GM18511 (cell line): ENCODE data around the gene OLFML2A.

Experiments used
- ATAC-seq: cut with Tn5 transposase; IDR thresholded peaks from one replicate; pipeline ENCODE4 v1.9.1; 2021; ENCODE audit warnings: mild to moderate bottlenecking, moderate library complexity; ENCODE audit not compliant: unreplicated experiment

Gene OLFML2A

DNA sequence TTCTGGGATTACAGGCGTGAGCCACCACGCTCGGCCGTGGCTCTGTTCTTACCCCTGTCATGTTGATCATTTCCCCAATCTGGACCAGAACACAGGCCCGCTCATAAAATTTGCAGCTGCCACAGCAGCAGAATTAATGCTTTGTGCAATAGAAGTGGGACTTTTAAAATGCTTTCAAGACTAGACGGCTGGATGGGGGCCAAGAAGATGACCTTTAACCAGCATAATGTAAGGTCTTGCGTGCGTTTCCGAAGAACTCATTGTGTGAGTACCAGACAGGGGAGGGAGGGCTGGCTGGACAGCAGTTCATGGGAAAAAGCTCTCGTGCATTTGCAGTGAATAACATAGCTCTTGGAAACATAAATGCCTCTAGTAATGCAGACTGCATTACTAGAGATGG lies 72.9 kb downstream of the OLFML2A start:
- no peak for ATAC-seq

DNA sequence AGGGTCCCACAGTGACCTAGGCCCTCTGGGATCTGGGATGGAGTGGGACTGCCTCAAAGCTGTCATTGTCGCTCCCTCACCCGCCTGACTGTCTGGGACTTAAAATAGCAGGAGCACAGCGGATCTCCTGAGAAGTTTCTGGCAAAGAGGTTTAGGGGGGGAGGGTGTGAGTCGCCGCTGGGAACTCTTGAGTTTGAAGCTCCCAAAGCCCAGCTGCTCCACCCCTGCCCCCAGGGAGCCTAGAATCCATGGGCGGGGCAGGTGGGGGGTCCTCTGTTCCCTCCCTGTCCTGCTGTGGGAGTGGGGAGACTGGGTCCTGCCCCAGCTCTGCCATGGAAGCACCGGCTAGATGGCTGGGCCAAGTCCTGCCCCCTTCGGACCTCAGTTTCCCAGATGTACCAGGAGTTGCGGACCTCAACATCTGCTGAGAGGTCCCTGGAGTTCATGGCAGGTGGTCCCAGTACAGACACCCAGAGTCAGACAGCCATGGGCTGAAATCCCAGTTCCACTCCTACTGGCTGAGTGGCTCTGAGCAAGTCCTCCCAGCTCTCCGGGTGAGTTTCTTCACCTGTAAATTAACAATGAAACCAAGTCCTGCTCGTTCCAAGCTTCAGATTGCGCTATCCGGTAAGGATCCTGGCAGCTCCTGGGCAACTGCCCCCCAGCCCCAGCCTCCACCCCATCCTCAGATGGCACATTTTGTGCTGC lies 75.3 kb downstream of the OLFML2A start:
- ATAC-seq: no peak

DNA sequence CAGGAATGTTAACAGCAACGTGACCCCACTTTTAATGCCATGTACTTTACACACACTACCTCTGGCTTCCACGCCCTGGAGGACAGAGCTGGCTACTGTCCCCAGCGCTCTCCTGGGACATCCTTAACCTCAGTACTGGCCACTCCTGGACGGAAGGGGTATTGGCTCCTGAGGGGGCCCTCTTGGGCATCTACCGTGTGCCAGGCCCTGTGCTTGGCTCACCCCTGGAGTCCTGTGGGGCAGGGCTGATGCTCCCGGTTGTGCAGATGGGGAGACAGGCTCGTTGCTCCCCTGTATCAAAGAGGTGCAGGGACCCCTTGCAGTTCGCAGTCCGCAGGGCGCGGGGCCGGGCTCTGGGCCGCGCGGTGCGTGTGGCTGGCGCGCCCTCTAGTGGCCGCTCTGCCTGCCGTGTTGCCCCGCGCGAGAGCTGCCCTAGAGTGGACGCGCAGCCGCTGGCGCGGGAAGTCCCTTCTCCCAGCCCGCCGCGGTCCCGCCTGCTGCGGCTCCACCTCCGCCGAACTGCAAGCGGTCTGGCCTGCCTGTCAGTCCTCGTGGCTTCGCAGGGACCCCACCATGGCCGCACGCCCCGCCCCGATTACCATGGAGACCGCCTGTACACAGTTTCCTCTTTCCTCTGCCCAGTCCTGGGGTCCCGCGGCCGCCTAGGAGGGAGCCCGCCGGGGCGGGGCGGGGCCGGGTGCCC lies 76.0 kb downstream of the OLFML2A start, which contains the start of gene WDR38:
TSS of gene WDR38 (plus strand) at position 632 of the 703 bp plus-strand sequence. CDS start 72 bp downstream, outside the sequence.
- ATAC-seq: peak; percentile 76

DNA sequence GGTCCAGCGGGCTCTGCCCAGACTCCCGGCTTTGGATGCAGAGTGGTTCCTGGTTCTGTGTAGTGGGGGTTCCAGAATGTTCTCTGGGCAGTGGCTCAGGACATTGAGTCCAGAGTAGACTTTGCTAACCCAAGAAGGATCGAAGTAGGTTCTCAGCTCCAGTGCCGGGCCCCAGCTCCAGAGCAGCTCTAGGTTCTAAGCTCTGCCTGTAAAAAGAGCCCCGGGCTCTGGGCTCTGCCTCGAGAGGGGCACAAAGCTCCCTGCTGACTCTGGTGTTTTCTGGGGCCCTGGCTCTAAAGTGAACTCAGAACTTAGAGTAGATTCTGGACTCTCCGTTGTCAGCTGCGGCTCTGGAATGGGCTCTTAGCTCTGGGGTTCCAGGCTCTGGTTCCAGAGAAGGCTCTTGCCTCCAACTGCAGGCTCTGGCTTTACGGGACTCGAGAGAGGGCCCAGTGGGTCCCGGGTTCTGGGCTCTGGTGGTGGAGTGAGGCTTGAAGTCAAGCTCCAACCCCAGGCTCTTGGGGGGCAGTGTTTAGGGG lies 76.7 kb downstream of the OLFML2A start:
- ATAC-seq: no peak

DNA sequence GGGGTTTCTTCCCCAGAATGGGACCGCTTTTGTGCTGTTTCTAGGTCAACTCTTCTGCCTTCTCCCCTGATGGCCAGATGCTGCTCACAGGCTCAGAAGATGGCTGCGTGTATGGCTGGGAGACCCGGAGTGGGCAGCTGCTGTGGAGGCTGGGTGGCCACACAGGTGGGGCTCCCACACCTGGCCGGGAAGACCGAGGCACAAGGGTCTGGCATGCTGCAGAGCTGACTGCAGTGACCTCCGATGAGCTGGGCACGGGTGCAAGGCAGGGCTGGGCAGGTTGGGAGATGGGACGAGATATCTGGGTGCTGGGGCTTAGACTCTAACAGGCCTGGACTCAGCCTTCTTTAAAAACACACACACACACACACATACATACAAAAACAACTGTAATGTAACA lies 77.2 kb downstream of the OLFML2A start:
- no peak for ATAC-seq

DNA sequence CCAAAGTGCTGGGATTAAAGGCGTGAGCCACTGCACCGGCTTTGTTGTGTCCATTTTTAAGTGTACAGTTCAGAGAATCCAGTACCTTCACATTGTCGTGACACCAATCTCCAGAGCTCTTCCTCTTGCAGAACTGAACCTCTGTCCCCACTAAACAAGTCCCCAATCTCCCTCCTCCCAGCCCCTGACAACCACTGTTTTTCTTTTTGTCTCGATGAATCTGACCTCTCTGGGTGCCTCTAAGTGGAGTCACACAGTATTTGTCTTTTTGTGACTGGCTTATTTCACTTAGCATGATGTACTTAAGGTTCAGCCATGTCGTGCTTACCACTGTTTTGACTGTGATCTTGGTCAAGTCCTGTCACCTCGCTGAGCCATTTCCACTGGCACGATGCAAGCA lies 77.9 kb downstream of the OLFML2A start:
- ATAC-seq: no peak

DNA sequence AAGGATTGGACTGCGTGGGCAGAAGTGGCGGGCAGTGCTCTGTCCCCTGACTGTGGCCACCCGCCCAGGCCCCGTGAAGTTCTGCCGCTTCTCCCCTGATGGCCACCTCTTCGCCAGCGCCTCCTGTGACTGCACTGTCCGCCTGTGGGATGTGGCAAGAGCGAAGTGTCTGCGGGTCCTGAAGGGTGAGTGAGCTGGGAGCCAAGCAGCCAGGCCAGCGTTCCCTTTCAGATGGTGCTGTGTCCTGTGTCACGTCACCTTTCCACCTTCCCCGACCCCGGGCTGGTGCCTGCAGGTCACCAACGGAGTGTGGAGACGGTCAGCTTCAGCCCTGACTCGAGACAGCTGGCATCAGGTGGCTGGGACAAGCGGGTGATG lies 78.6 kb downstream of the OLFML2A start:
- no peak for ATAC-seq

DNA sequence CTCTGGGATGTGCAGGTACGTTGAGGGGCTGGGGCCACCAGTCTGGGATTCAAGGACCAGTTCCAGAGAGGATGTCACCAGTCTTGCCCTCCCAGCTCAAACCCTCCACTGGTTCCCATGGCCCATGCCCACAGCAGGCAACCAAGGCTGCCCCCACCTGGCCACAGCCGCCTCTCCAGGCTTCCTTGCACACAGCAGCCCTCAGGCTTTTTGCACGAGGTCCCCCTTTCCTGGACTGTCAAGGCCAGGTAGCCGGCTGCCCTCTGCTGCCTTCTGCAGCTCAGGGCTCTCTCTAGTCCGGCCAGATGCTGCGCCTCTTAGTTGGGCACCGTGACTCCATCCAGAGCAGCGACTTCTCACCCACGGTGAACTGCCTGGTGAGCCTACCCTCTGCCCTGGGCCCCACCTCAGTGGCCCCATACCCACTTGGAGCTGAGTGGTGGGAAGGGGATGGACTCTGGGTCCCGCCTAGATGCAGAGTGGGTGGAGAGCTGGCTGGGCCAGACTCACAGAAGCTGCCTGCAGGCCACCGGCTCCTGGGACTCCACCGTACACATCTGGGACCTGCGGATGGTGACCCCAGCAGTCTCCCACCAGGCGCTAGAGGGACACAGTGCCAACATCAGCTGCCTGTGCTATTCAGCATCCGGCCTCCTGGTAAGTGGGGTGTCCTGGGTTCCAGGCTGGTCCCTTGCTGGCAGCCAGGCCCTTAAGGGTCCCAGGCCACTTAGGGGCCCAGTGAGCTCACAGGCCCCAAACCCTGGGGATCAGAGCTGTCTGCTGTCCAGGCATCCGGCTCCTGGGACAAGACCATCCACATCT lies 79.2 kb downstream of the OLFML2A start:
- ATAC-seq: no peak

DNA sequence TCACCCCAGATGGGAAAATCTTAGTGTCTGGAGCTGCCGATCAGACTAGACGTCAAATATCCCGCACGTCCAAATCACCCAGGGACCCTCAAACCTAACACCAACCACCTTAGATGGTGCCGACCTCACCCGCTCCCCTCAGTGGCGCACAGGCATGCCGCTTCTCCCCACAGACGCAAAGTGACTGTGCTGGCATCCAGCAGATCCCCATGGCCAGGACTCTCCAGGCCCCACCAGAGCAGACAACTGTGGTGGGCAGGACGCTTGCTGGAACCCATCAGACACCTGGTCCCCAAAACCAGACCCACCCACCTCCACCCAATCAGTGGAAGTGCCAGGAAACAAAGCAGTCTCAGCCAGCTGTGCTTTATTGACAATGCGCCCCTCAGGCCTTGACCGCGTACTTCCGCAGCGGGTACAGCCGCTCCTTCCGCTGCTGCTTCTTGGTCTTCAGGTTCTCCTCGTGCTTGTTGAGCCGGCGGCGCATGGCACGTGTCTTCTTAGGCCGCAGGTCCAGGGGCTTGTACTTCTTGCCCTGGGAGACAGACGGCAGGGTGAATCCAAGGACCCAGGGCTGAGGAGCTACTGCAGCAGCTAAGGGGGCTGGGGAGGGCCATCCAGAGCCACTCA lies 80.7 kb downstream of the OLFML2A start:
- no peak for ATAC-seq

DNA sequence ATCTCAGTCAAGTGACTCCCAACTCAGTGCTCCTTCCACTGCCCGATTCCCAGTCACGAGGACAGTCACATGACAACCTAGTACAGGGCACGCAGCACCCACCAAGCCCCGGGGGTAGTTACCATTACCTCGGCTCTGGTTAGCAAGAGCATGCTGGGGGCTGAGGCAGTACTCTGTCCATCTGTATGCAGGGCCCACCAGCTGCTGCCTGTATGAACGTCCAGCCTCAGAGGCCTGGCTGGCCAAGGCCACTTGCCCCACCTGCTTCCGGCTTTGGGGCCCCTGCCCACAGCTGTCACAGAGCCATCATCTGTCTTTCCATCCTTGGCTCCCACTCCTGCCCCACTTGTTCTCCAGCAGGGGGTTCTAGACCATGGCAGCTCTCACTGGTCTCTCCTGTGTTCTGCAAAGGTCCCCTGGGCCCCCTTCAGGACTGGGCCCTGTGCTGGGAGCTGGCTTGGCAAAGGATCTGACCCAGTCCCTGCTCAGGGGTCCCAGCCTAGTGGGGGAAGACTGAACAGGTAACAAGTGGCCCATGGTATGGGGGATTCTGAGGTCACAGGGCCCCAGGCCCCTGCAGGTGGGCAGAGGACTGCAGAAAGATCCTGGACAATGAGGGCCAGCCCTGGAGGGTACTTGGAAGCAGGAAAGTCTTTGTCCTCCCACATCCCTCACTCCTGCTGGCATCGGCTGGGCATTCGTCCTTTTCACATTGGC lies 81.6 kb downstream of the OLFML2A start:
- ATAC-seq: no peak

DNA sequence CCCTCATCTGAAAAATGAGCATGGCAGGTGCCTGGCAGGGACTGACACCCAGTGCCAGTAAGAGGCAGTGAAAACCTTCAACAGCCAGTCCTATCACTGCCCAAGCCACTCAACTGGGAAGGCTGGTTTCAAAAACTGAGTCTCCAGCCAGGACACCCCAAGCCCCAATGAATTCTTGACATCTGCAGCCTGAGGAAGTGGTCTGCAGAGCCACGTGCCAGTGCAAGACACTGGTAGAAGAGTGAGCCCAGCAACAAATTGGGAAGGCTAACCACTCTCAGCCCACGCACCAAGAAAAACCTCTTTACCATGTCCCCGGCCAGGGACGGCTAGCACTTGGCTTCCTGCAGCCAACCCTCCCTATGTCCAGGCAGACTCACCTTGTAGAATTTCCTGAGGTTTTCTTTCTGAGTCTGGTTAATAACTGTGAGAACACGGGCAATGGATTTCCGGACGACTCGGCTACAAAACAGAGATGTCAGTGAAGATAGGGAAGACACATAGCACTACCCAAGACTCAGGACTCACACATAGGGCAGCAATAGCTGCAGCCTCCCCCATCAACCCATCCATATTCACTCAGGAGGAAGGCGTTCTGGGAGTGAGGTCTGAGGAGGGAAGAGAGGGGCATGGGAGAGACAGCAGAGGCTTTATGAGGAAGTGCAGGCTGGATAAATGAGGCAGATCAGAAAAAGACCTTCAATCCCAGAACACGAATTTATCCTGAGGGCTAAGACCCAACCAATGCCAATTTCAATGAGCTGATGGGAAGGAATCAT lies 83.1 kb downstream of the OLFML2A start:
- no peak for ATAC-seq

DNA sequence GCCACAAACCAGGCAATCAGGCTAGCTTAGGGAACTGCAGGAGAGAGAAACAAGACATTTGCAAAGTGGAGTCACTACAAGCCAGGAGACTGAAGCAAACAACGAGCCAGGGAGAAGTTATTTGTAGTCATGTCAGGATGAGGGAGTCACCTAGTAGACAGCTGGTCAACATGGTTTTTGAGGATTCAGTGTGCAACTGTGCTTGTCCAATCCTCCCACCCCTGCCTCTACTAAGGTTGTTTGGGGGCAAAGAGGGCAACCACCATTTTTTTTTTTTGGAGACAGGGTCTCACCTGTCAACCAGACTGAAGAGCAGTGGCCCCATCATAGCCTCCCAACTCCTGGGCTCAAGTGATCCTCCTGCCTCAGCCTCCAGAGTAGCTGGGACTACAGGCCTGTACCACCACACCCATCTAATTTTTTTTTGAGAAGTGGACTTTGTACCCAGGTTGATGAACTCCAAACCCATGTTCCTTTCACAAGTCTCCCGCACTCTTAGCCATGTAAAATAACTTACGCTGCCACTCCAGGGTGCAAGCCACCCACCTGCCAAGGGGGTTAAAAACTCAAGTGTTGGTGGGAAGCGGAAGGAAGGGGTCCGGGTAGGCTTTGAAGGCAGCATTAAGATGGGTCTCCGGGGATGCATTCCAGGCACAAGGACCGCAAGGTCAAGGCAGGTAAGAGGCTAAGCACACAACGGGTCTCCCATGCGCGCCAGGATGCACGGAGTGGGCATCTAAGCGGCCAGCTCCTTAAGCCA lies 83.8 kb downstream of the OLFML2A start:
- no peak for ATAC-seq

DNA sequence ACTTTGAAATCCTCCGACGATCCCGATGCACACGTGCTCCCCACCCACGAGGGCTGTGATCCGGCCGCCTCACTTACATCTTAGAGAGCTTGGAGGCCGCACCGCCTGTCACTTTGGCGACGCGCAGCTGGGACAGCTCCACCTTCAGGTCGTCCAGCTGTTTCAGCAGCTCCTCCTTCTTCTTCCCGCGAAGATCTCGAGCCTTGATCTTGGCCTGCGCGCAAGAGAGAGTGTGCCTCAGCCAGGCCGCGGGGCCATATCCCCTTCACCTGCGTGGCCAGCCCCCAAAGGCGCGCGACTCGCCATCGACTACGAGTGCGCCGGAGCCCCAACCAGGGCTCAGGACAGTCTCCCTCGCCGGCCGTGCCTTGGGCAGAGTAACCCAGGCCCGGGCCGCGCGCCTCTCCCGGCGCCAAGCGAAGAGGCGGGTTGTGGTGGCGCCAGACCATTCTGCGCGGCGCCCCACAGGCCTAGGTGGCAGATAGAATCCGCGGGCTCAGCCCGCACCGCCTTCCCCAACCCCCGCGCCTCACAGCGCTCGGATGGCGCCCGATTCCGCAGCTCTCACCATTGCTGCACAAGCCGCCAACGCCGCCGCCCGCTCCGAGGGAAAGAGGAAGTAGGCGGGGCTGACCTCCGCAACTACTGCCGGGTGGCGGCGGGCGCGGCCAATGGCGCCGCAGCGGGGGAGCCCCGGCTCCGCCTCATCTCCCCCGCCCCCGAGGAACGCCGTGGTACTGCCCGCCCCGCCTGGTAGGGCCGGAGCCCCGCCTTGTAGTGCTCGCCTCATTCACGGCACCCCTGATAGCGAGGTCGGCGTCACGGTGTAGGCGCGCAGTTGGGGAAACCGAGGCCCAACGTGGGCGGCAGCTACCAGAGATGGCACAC lies 84.7 kb downstream of the OLFML2A start, which contains the start of the genes ARPC5L and RPL35:
TSS of gene ARPC5L (plus strand) at position 789 of the 888 bp plus-strand sequence. CDS start 7,161 bp downstream, outside the sequence.
TSS of gene RPL35 (minus strand) at position 616 of the 888 bp plus-strand sequence. CDS start at position 571, 45 bp downstream.
- peak; percentile 91 for ATAC-seq

DNA sequence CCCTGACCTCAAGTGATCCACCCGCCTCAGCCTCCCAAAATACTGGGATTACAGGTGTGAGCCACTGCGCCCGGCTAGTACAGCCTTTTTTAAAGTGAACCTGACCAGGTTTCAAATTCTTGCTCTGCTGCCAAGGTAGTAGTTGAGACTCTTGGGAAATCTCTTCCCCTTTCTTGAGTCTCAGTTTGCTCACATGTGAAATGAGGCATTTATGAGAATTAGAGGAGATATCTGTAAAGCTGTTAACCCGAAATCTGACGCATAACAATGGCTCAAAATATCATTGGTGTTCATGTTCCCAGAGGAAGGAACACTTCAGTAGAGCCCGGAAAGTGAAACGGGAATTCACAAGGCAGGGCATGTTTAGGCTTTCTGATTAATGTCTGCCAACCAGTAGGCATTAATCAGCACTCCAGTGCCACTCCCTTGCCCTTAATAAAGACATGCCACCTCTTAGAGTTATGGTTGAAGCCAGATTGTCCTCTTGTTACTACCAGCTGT lies 86.5 kb downstream of the OLFML2A start:
- ATAC-seq: no peak
